ENCODE measurements around the gene RFX2. TPM values are rescaled to one million over a fixed set of nuclear protein-coding genes. Genes with fewer than 3 reads are reported as not detected.
"Not testable (repeated sequence)": the region's sequence is repeated elsewhere in the genome, so short reads cannot be mapped to it uniquely, and the experiment has no call there.

RFX2 gene
- total RNA-seq, 4 donors from 2014 or later: 8.1 to 93.0 (median 20.4) TPM

- DNase-seq (ENCODE audit: low spot score): no peak
- ATAC-seq (ENCODE audit: low FRiP score): peak; percentile 82
- TF ChIP-seq CTCF (IDR thresholded peaks at IDR 0.05): no peak
Measured at GRCh38 chr19:6076675-6077463, 33.4 kb downstream of the RFX2 start.

- TF ChIP-seq CTCF (IDR thresholded peaks at IDR 0.05): no peak
- DNase-seq (ENCODE audit: low spot score) (no peak), ATAC-seq (ENCODE audit: low FRiP score) (no peak)
Measured at GRCh38 chr19:6076291-6076665, 34.0 kb downstream of the RFX2 start.

DNA sequence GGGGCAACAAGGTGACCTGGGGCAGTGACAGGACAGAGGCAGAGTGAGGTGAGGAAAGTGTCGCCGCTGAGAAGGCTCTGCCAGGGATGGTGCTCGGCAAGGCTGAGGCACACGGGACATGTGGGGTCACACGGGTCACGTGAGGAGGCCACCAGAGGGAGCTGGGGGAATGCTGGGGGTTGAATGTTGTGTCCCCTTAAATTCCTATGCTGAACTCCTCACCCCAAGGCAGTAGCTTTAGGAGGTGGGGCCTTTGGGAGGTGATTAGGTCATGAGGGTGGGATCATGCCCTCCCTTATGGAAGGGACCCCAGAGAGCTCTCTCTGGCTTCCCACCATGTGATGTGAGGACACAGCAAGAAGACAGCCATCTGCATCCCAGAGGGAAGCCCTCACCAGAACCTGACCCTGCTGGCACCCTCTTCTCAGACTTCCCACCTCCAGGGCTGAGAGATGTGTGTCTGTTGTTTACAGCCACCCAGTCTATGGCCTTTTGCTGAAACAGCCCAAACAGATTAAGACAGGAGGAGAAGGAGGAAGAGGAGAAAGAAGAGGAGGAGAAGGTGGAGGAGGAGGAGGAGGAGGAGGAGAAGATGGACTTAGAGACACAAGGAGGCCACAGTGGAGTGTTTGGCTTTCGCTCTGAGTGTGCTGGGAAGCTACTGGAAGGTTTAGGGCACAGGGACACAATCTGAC is 35.4 kb downstream of the RFX2 start:
- TF ChIP-seq CTCF (IDR thresholded peaks at IDR 0.05): no peak
- DNase-seq (ENCODE audit: low spot score): no peak
- no peak for ATAC-seq (ENCODE audit: low FRiP score)

- ATAC-seq (ENCODE audit: low FRiP score) (no peak), DNase-seq (ENCODE audit: low spot score) (no peak)
- no peak for TF ChIP-seq CTCF (IDR thresholded peaks at IDR 0.05)
Measured at GRCh38 chr19:6073858-6074708, 36.2 kb downstream of the RFX2 start.

GRCh38 chr19:6073233-6073632 is 37.1 kb downstream of the RFX2 start:
- not testable (repeated sequence) for DNase-seq (ENCODE audit: low spot score); ATAC-seq (ENCODE audit: low FRiP score)

GRCh38 chr19:6071875-6072274 is 38.4 kb downstream of the RFX2 start:
- ATAC-seq (ENCODE audit: low FRiP score): no peak
- DNase-seq (ENCODE audit: low spot score): no peak
- no peak for TF ChIP-seq CTCF (IDR thresholded peaks at IDR 0.05)

Data from omental fat pad (tissue), 4 donors.